Liver (tissue), 9 donors: ENCODE results near the gene RNF39. TPM values are rescaled to one million over a fixed set of nuclear protein-coding genes. Genes with fewer than 3 reads are reported as not detected.

Source experiments
- DNase-seq: peaks from one replicate; pipeline ENCODE4 v3.0.0-alpha.2; 2017; ENCODE audit warnings: low spot score
- H3K27ac ChIP-seq, 2 donors: one replicate each; pipeline ENCODE4 v1.7.0; 2013; ENCODE audit warnings: inconsistent platforms in 2 of 2, low read length in 2 of 2, control low read depth in 1 of 2, low read depth in 1 of 2, mild to moderate bottlenecking in 1 of 2
- H3K27me3 ChIP-seq, 4 donors: one replicate each; pipeline versions ENCODE4 v1.6.1 to v1.7.0; 2013; ENCODE audit warnings: low read length in 3 of 4, inconsistent platforms in 1 of 4, mild to moderate bottlenecking in 1 of 4, moderate library complexity in 1 of 4; ENCODE audit not compliant: control insufficient read depth in 4 of 4, insufficient read depth in 4 of 4
- H3K36me3 ChIP-seq, 4 donors: one replicate each; pipeline versions ENCODE4 v1.6.1 to v1.7.0; 2013; ENCODE audit warnings: low read length in 3 of 4, mild to moderate bottlenecking in 3 of 4, low read depth in 1 of 4, moderate library complexity in 1 of 4; ENCODE audit not compliant: control insufficient read depth in 4 of 4, insufficient read depth in 3 of 4
- H3K4me1 ChIP-seq, 4 donors: one replicate each; pipeline versions ENCODE4 v1.6.1 to v1.7.0; 2013; ENCODE audit warnings: low read length in 3 of 4, mild to moderate bottlenecking in 3 of 4, moderate library complexity in 1 of 4; ENCODE audit not compliant: control insufficient read depth in 4 of 4, insufficient read depth in 4 of 4
- H3K4me3 ChIP-seq, 3 donors: one replicate each; pipeline versions ENCODE4 v1.6.1 to v1.7.0; 2013; ENCODE audit warnings: low read length in 3 of 3, control low read depth in 1 of 3, low read depth in 1 of 3, mild to moderate bottlenecking in 1 of 3
- H3K9ac ChIP-seq, 2 donors: one replicate each; pipeline ENCODE4 v1.7.0; 2013; ENCODE audit warnings: low read length in 2 of 2, mild to moderate bottlenecking in 2 of 2, moderate library complexity in 2 of 2, control low read depth in 1 of 2, low read depth in 1 of 2
- H3K9me3 ChIP-seq, 4 donors: one replicate each; pipeline versions ENCODE4 v1.6.1 to v1.7.0; 2013; ENCODE audit warnings: low read length in 3 of 4; ENCODE audit not compliant: control insufficient read depth in 4 of 4
- EGR1 ChIP-seq, 2 donors: IDR thresholded peaks; 2 replicates each; pipeline ENCODE4 v1.6.1; 2016 to 2018; ENCODE audit warnings: antibody characterized with exemption in 2 of 2, low read depth in 2 of 2
- FOXA1 ChIP-seq: IDR thresholded peaks from 2 replicates; pipeline ENCODE4 v1.6.1; 2016; ENCODE audit warnings: antibody characterized with exemption
- FOXA2 ChIP-seq: IDR thresholded peaks from 2 replicates; pipeline ENCODE4 v1.6.1; 2016; ENCODE audit warnings: antibody characterized with exemption
- GABPA ChIP-seq, 2 donors: IDR thresholded peaks in 1 of 2; conservative IDR thresholded peaks in 1 of 2; 2 replicates each; pipeline ENCODE4 v1.6.1; 2016; ENCODE audit warnings: antibody characterized with exemption in 2 of 2, mild to moderate bottlenecking in 1 of 2, moderate library complexity in 1 of 2
- HNF4G ChIP-seq: IDR thresholded peaks from 2 replicates; pipeline ENCODE4 v1.6.1; 2016; ENCODE audit warnings: antibody characterized with exemption
- JUND ChIP-seq, 2 donors: IDR thresholded peaks; 2 replicates each; pipeline ENCODE4 v1.6.1; 2016; ENCODE audit warnings: antibody characterized with exemption in 2 of 2
- NR2F2 ChIP-seq: IDR thresholded peaks from 2 replicates; pipeline ENCODE4 v1.6.1; 2016; ENCODE audit warnings: antibody characterized with exemption
- RXRA ChIP-seq, 2 donors: IDR thresholded peaks; 2 replicates each; pipeline ENCODE4 v1.6.1; 2017 to 2018; ENCODE audit warnings: antibody characterized with exemption in 2 of 2, mild to moderate bottlenecking in 1 of 2
- YY1 ChIP-seq: IDR thresholded peaks from 2 replicates; pipeline ENCODE4 v1.6.1; 2016; ENCODE audit warnings: antibody characterized with exemption, mild to moderate bottlenecking
- WGBS: extraction: QIAGEN DNeasy Blood & Tissue Kit; methylation state at CpG from one replicate; pipeline ENCODE4 v1.1.7; 2013; 5-methylcytosine and 5-hydroxymethylcytosine counted together
- polyA plus RNA-seq, 2 donors: library from polyadenylated mRNA; stranded (reverse) in 1 of 2; unstranded in 1 of 2; fragments of 200-250 nt in 1 of 2; fragments of >200 nt in 1 of 2; fragmentation: Nextera tagmentation in 1 of 2; extraction: Ambion mirVana in 1 of 2; gene quantifications; one replicate each; pipeline versions ENCODE4 v1.2.1 to v1.2.3, GENCODE V29; 2013 to 2015
- total RNA-seq, 2 donors: library from RNA; depleted of rRNA; stranded (reverse); fragments of >200 nt; gene quantifications; one replicate each; pipeline ENCODE4 v1.2.3, GENCODE V29; 2014
- TF ChIP-seq, protein P1 (sequence below): fragments of 150-350 bp; IDR thresholded peaks from 2 replicates; pipeline ENCODE4 v1.5.1; 2017; ENCODE audit warnings: improper control_type of control experiment, low read depth, low read length; ENCODE audit not compliant: missing input control
- TF ChIP-seq, protein P2 (sequence below): IDR thresholded peaks from 2 replicates; pipeline ENCODE4 v1.6.1; 2016; ENCODE audit warnings: antibody characterized with exemption
- TF ChIP-seq, protein P3 (sequence below): IDR thresholded peaks from 2 replicates; pipeline ENCODE4 v1.6.1; 2016; ENCODE audit warnings: antibody characterized with exemption
- TF ChIP-seq, protein P4 (sequence below): IDR thresholded peaks from 2 replicates; pipeline ENCODE4 v1.6.1; 2016; ENCODE audit warnings: antibody characterized with exemption, mild to moderate bottlenecking
- donor health status: healthy.
- donor health status: healthy.
- donor health status: healthy.
- donor health status: healthy.
- donor health status: healthy.

The RNF39 gene
- total and polyA plus RNA-seq, 4 donors = 0.03 to 0.13 TPM; not detected in 2

DNA sequence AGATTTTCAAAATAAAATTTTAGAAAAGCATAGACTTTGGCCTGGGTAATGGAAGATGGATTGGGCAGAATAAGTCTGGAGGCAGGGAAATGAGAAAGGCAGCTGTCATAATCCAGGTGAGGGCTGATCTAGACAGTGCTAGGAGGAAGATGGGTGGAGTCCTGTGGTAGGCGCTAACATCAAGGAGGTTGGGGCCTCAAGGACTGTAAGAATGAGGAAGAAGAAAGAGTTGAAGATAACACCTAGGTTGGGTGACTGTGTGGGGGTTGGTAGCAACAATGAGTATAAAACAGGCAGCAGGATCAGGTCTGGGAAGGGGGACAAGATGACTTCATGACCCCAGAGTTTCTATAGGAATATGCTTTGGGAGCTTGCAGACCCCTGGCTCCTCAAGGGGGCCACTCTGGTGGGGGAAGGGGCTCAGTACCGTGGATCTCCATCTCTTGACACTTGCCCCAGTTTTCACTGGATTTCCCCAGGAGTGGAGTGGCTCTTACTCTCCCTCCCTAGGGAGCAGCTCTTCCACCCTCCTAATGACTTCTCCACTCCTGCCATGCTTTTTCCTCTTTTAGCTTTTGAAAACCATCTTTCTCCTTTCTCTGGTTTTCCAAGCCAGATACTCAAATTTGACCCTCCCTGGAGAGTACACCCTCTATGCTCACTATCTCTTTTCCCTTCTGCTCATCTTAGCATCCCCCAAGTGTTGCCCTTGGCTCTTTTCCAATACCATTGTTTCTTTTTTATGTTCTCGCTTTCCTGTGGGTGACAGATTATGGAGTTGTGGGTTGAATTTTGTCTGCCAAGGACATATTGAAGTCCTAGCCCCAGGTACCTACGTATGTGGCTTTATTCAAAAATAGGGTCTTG lies 22.6 kb upstream of the RNF39 start:
- Histone ChIP-seq H3K27me3 (peaks cover 0 to 7% (median 4%) of the 10 kb centered on the region in 4 donors), H3K9ac (no peak overlapping the region), H3K4me1 (peaks cover 8 to 29% (median 22%) of the 10 kb centered on the region in 4 donors), H3K9me3 (no peaks in the 10 kb centered on the region), H3K36me3 (no peaks in the 10 kb centered on the region), H3K4me3 (no peak overlapping the region), H3K27ac (no peak overlapping the region)
- TF ChIP-seq FOXA2 = no peak
- TF ChIP-seq, protein P1, sequence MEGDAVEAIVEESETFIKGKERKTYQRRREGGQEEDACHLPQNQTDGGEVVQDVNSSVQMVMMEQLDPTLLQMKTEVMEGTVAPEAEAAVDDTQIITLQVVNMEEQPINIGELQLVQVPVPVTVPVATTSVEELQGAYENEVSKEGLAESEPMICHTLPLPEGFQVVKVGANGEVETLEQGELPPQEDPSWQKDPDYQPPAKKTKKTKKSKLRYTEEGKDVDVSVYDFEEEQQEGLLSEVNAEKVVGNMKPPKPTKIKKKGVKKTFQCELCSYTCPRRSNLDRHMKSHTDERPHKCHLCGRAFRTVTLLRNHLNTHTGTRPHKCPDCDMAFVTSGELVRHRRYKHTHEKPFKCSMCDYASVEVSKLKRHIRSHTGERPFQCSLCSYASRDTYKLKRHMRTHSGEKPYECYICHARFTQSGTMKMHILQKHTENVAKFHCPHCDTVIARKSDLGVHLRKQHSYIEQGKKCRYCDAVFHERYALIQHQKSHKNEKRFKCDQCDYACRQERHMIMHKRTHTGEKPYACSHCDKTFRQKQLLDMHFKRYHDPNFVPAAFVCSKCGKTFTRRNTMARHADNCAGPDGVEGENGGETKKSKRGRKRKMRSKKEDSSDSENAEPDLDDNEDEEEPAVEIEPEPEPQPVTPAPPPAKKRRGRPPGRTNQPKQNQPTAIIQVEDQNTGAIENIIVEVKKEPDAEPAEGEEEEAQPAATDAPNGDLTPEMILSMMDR = no peak
- TF ChIP-seq, protein P2, sequence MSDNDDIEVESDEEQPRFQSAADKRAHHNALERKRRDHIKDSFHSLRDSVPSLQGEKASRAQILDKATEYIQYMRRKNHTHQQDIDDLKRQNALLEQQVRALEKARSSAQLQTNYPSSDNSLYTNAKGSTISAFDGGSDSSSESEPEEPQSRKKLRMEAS = no peak
- TF ChIP-seq JUND (IDR thresholded peaks at IDR 0.05) = no peak
- TF ChIP-seq GABPA (IDR thresholded peaks at IDR 0.05 in 1 of 2, conservative IDR thresholded peaks at IDR 0.05 in 1 of 2) = no peak
- no peak for TF ChIP-seq EGR1 (IDR thresholded peaks at IDR 0.05; ENCODE audit: low read depth in 2 of 2)
- TF ChIP-seq, protein P3, sequence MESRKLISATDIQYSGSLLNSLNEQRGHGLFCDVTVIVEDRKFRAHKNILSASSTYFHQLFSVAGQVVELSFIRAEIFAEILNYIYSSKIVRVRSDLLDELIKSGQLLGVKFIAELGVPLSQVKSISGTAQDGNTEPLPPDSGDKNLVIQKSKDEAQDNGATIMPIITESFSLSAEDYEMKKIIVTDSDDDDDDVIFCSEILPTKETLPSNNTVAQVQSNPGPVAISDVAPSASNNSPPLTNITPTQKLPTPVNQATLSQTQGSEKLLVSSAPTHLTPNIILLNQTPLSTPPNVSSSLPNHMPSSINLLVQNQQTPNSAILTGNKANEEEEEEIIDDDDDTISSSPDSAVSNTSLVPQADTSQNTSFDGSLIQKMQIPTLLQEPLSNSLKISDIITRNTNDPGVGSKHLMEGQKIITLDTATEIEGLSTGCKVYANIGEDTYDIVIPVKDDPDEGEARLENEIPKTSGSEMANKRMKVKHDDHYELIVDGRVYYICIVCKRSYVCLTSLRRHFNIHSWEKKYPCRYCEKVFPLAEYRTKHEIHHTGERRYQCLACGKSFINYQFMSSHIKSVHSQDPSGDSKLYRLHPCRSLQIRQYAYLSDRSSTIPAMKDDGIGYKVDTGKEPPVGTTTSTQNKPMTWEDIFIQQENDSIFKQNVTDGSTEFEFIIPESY = no peak
- TF ChIP-seq FOXA1 = no peak
- TF ChIP-seq, protein P4, sequence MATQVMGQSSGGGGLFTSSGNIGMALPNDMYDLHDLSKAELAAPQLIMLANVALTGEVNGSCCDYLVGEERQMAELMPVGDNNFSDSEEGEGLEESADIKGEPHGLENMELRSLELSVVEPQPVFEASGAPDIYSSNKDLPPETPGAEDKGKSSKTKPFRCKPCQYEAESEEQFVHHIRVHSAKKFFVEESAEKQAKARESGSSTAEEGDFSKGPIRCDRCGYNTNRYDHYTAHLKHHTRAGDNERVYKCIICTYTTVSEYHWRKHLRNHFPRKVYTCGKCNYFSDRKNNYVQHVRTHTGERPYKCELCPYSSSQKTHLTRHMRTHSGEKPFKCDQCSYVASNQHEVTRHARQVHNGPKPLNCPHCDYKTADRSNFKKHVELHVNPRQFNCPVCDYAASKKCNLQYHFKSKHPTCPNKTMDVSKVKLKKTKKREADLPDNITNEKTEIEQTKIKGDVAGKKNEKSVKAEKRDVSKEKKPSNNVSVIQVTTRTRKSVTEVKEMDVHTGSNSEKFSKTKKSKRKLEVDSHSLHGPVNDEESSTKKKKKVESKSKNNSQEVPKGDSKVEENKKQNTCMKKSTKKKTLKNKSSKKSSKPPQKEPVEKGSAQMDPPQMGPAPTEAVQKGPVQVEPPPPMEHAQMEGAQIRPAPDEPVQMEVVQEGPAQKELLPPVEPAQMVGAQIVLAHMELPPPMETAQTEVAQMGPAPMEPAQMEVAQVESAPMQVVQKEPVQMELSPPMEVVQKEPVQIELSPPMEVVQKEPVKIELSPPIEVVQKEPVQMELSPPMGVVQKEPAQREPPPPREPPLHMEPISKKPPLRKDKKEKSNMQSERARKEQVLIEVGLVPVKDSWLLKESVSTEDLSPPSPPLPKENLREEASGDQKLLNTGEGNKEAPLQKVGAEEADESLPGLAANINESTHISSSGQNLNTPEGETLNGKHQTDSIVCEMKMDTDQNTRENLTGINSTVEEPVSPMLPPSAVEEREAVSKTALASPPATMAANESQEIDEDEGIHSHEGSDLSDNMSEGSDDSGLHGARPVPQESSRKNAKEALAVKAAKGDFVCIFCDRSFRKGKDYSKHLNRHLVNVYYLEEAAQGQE = no peak
- TF ChIP-seq RXRA (IDR thresholded peaks at IDR 0.05) = no peak
- TF ChIP-seq NR2F2 = no peak
- DNase-seq = no peak
- 67% methylated on average over 4 of the region's 4 CpGs for WGBS

DNA sequence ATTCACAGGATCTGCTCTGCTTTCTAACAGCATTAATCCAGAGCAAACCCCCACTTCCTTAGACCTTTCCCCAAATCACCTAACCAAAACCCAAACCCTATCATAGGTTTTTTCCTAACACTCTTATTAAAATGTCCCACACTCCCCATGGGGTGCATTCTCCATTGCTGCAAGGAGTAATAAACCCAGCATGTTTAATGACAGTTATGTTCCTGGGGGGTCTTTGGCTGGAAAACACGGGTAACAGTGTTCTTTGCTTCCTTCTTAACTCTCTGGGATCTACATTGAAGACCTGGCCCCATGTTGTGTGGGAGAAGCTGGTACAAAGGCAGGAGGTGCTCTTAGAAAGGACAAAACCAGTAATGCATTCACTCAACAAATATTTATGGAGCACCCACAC lies 21.3 kb upstream of the RNF39 start:
- H3K4me3 ChIP-seq = no peak overlapping the region
- WGBS = 44% methylated on average over 1 of the region's 1 CpG
- H3K9ac ChIP-seq = no peak overlapping the region
- no peak for DNase-seq
- peaks cover 5 to 12% (median 6%) of the 10 kb centered on the region in 4 donors for H3K27me3 ChIP-seq
- TF ChIP-seq YY1 (no peak), FOXA1 (no peak), HNF4G (no peak)
- TF ChIP-seq, protein P1 = no peak
- H3K36me3 ChIP-seq = no peaks in the 10 kb centered on the region
- peaks cover 8 to 18% (median 14%) of the 10 kb centered on the region in 4 donors for H3K4me1 ChIP-seq
- no peaks in the 10 kb centered on the region for H3K9me3 ChIP-seq
- H3K27ac ChIP-seq = no peak overlapping the region
